Activated gamma-delta T cell treated with Interleukin-2 at 50 U/mL for 16 hours (primary cell): ENCODE data around the gene HDAC11.
A peak's percentile ranks its signal among the peaks of the same experiment; 100 is the strongest.

Experiments used
- DNase-seq: peaks from one replicate; pipeline ENCODE4 v3.0.0-alpha.2; 2020

Gene HDAC11

GRCh38 chr3:13528217-13528867 lies 48.2 kb downstream of the HDAC11 start:
- DNase-seq = no peak

DNA sequence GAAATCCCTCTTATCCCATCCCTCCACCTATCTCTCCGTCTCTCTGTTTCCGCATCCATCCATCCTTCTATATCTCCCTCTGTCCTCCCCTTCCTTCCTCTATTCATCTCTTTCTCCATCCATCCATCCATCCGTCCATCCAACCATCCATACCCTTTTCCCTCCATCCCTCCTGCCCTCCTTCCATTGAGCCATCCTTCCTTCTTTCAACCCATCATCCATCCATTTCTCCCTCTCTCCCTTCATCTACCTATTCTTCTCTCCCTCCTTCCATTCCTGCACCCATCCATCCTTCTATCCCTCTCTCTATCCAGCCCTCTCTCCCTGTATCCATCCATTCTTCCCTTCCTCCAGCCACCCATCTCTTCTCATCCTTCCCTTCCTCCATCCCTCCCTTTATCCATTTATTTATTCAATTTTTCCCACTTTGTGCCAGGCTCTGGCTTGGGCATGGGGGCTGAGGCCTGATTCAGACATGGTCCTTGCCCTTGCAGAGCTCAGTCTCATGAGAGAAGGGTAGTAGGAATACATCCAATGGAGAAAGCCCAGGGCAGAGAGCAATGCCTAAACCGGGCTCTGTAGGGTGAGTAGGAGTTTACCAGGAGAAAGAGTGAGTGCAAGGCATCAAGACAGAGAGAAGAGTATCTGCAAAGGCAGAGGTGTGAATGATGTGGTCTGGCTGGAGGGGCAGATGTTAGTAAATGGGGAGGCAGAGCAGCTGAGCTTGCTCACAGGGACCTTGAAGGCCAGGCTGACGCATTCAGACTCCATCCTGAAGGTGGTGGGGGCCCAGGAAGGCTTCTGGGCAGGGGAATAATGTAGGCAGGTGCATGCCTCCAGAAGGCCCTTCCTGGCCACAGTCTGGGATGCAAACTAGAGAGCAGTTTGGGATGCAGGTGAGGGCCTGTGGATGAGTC lies 49.3 kb downstream of the HDAC11 start:
- DNase-seq = no peak

DNA sequence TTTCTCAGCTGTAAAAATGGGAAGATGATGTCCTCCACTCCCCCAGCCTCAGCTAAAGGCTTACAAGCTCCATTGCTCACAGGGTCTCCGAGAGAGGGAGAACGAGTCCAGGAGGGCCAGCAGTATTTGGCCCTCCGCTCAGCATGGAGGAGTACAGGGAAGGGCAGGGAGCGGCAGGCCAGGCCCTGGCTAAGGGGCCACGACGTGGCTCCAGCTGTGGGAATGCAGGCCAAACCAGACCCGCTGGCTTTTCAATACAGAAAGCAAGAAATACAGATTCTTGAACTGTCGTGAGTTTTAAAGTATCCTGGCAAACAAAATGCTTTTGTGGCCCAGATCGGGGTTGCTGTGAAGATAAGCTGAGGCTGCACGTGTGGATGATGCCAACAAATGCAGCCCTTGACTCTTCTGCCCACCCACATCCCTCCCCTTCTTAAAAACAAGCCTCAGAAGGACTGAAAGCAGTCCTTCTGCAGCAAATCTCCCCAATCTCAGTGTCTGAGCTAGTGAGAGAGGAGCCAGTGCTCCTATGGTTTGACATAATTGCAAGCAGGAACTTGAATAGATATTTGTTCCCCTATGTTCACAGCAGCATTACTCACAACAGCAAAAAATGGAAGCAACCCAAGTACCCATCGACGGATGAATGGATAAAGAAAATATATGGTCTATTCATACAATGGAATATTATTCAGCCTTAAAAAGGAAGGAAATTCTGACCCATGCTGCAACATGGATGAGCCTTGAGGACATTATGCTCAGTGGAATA lies 50.3 kb downstream of the HDAC11 start:
- no peak for DNase-seq

DNA sequence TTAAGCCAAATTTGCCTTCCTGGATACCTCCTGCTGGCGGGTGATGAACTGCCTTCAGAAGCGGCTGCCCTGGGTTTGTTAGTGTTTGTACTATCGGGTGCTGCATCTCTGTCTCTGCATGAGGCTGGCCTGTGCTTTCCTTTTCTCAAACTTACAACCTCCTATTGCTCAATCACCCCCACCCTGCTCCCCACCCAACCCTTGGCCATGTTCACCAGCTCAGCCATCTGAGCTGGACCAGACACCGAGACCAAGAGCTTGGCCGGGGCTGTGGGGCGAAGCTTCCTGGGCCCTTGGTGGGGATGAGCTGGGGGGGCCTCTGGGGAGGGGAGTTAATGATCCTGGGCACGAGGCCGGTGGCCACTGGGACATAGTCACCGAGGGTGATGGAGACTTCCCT lies 52.0 kb downstream of the HDAC11 start:
- no peak for DNase-seq

DNA sequence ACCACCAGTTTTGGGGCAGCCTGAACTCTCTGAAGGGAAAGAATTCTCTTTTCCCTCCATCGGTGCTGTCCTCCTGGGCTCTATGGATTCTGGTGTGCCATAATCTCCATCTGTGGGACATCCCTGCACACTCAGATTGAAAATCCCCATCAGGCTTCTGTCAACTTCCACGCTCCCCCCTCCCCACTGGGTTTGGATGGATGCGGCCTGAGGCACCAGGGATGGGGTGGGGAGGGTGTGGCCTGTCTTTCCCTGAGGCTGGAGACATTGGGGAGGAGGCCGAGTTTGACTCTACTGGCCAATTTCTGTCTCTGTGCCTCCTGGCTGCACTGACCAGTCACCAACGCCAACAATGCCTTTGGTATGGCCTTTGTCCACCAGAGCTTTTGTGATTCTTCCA lies 52.5 kb downstream of the HDAC11 start:
- no peak for DNase-seq

- DNase-seq = no peak
Observed at GRCh38 chr3:13533885-13534301, 53.8 kb downstream of the HDAC11 start.

DNA sequence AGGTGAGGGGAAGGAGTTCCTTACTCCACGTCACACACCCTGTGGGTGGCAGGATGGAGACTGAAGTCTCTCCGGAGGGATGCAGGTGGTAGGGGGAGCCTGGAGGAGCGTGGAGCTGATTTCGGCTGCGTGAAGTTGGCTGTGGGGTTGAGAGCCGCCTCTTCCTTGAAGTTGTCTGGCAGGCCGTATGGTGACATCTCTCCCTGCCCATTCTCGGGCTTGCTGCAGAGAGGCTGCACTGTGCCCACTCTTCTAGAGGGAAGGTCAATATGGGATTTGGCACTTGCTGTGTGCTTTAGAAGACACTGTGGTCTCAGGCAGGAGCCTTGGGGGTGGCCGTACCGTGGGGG lies 55.4 kb downstream of the HDAC11 start:
- DNase-seq = no peak

- no peak for DNase-seq
Observed at GRCh38 chr3:13535905-13536304, 55.8 kb downstream of the HDAC11 start.

- DNase-seq = no peak
Observed at GRCh38 chr3:13536432-13536831, 56.3 kb downstream of the HDAC11 start.

GRCh38 chr3:13536832-13537231 lies 56.7 kb downstream of the HDAC11 start:
- no peak for DNase-seq

- no peak for DNase-seq
Observed at GRCh38 chr3:13537244-13537908, 57.3 kb downstream of the HDAC11 start.

DNA sequence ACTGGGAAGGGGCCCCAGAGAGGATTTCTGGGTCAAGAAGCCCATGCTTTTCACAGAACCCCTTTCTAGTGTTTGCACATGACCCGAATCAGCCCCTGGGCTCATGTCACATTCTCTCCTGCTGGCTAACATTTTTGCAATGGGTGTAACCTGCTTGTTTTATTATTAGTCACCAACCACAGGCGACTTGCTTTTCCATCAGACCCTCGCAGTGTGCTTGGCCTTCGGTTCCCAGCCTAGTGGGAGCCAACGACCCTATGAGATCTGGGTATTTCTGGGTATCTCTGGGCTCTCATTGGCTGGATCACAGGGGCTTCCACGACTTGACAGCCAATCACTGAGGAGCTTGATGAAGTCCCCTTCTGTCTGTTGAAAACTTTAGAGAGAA lies 57.8 kb downstream of the HDAC11 start:
- no peak for DNase-seq

- no peak for DNase-seq
Observed at GRCh38 chr3:13538520-13539291, 58.6 kb downstream of the HDAC11 start.

GRCh38 chr3:13539292-13539638 lies 59.2 kb downstream of the HDAC11 start:
- no peak for DNase-seq

DNA sequence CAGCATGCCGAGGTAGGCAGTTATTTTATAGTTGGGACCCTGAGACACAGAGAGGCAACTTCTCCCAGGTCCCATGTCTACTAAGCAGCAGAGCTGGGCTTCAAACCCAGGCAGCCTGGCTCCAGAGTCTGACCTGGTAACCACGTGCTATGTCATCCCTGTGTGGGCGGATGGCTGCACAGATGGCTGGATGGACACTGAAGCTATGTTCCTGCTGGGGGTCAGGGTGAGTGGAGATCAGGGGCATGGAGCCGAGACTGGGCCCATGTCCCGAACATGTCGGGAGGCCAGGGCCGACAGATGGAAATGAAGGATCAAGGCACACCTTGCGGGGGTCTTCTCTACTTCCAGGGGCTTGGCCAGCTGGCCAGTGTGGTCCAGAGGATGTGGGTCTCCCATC lies 59.6 kb downstream of the HDAC11 start:
- DNase-seq = no peak

DNA sequence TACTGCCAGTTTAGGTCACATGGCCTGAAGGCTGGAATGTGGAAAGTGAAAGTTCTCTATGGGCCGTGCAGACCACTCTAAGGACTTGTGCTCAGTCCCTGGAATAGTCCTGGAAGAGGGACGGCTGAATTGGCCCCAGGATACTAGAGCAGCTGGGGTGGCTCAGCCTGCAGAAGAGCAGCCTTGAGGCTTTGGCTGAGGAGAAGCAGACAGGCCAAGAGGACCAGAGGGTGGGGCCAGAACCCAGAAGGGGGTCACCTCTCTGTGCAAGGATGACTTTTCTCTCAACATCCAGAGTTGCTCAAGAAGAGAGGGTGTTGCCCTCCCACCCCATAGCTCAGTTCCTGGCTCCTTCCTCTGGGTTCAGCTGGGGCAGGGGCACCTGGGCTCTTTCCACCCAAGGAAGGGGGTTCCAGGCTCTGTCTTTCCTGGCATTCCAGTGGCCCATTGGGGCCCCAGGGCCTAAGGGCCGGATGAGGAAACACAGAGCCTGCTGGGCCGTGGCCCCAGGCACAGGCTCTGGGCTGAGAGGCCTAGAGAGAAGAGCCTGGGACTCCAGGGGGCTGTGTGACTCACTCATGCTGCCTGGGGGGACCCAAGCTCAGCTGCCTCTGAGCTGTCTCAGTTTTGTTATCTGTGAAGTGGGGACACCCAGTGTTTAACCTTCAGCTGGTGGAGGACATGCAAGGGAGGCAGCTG lies 60.3 kb downstream of the HDAC11 start:
- DNase-seq = no peak

GRCh38 chr3:13541691-13542090 lies 61.6 kb downstream of the HDAC11 start:
- DNase-seq = no peak

GRCh38 chr3:13542142-13542541 lies 62.0 kb downstream of the HDAC11 start:
- no peak for DNase-seq

DNA sequence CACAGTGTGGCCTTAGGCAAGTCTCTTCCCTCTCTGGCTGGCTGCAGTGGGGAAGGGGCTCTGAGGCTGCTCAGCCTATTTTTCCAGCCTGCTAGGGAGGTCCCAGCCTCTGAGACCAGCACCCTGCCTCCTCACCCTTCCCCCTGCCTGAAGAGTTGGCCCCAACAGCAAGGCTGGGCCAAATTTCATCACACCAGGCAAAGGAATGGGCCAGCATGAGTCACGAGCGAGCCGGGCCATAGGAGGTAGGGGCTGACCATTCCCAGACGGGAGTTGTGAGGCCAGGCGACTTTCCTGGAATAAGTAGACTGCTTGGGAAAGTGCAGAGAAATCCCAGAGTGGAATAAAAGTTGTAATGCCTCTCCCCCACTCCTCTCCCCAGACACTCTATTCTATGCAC lies 63.1 kb downstream of the HDAC11 start:
- DNase-seq = no peak

GRCh38 chr3:13544293-13544831 lies 64.3 kb downstream of the HDAC11 start:
- DNase-seq = peak; percentile 33

DNA sequence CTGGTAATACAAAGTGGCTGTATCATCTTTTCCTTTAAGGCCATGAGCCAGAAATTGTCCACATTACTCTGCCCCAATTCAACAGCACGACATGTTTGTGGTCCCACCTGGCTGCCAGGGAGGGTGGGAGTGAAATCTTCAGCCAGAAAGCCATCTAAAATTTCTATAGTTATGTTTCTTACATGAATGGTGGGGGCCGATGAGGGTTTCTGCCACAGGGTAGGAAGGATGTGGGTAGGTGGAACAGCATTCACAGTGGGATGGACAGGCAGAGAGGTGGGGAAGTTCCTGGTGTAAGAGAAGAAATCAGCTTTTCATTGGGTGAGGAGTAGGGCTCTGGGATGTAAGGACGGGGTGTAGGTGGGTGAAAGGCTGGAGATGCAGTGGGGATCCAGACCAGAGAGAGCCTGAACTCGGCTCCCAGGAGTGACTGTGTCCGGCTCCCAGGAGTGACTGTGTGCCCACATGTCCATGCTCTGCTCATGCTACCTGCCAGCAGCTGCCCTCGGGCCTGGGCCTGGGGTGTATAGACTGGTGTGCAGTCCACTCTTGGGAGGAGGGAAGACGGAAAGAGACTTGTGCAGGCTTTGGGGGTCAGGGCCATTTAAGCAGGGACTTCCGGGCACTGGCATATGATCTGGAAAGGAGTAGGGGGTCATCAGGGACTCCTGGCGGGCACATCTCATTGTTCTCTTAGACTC lies 65.0 kb downstream of the HDAC11 start:
- DNase-seq = no peak
